ENCODE measurements around the gene CYP2J2. TPM values are rescaled to one million over a fixed set of nuclear protein-coding genes. Genes with fewer than 3 reads are reported as not detected.
"Not testable (repeated sequence)": the region's sequence is repeated elsewhere in the genome, so short reads cannot be mapped to it uniquely, and the experiment has no call there.

The CYP2J2 gene
- total RNA-seq, 1 experiment from 2014 or later, result 1.1 TPM

GRCh38 chr1:59927213-59927612 lies 640 bp upstream of the CYP2J2 start (continued):
- no peak for TF ChIP-seq ZBTB33 (IDR thresholded peaks at IDR 0.05; ENCODE audit: extremely low read depth, insufficient replicate concordance, low read length)
- no peak for TF ChIP-seq TCF7L2 (IDR thresholded peaks at IDR 0.05; ENCODE audit: borderline replicate concordance, extremely low read depth, insufficient read depth, insufficient read length)
- TF ChIP-seq REST (IDR thresholded peaks at IDR 0.05; ENCODE audit: low read depth), result no peak

GRCh38 chr1:59924653-59925052 lies 1.9 kb downstream of the CYP2J2 start:
- peaks cover 6 to 13% of the 10 kb centered on the region in 2 experiments; a peak in 2 of 4 replicates for H3K9me3 ChIP-seq (ENCODE audit: control insufficient read depth in 1 of 2, insufficient read depth in 1 of 2, low read depth in 1 of 2, low read length in 2 of 2)
- ATAC-seq, result no peak
- RAD21 ChIA-PET (ENCODE audit: low non-redundant PET in 1 of 2, low total read pairs in 2 of 2, uncharacterized antibody in 2 of 2, unreplicated experiment in 2 of 2), result no interaction called here
- intact Hi-C loops (cut with micrococcal nuclease), result no loop called here
- DNase-seq (ENCODE audit: low read depth, low spot score), result no peak
- H4K20me1 ChIP-seq (ENCODE audit: insufficient read depth), result no peaks in the 10 kb centered on the region
- no TSS peak for BruUV-seq (replicated peaks)
- H3K9ac ChIP-seq (ENCODE audit: low read length), result no peak overlapping the region
- CTCF ChIA-PET, result no interaction called here
- POLR2A ChIA-PET, result no interaction called here
- no peaks in the 10 kb centered on the region for H3K36me3 ChIP-seq (ENCODE audit: control insufficient read depth in 1 of 2, insufficient read depth in 2 of 2, low read length in 2 of 2)
- no peak overlapping the region for H2AFZ ChIP-seq (ENCODE audit: low read depth, low read length, poor library complexity, severe bottlenecking)
- no peak overlapping the region for H3K4me3 ChIP-seq (replicated peaks in 1 of 2; ENCODE audit: low read depth in 1 of 2, low read length in 2 of 2)
- TF ChIP-seq SRF (IDR thresholded peaks at IDR 0.05; ENCODE audit: low read depth) (no peak), POLR2A (IDR thresholded peaks at IDR 0.05; ENCODE audit: borderline replicate concordance, extremely low read depth, insufficient read depth, insufficient read length) (no peak), TCF7L2 (IDR thresholded peaks at IDR 0.05; ENCODE audit: borderline replicate concordance, extremely low read depth, insufficient read depth, insufficient read length) (no peak), ZFX (IDR thresholded peaks at IDR 0.05) (no peak), EZH2 (IDR thresholded peaks at IDR 0.05) (no peak), EGR1 (IDR thresholded peaks at IDR 0.05; ENCODE audit: low read depth) (no peak)
- H3K27me3 ChIP-seq (ENCODE audit: insufficient read depth, low read length), result no peaks in the 10 kb centered on the region; the same call in 1 of the 2 replicates
- no peaks in the 10 kb centered on the region for H3K9me2 ChIP-seq (ENCODE audit: insufficient read depth)
- H3K27ac ChIP-seq (ENCODE audit: low read depth, low read length), result no peak overlapping the region
- H3K79me2 ChIP-seq (ENCODE audit: insufficient read depth, low read length), result no peaks in the 10 kb centered on the region
- H3K4me2 ChIP-seq (ENCODE audit: low read length), result no peak overlapping the region
- H3K4me1 ChIP-seq (ENCODE audit: control insufficient read depth in 1 of 2, insufficient read depth in 2 of 2, low read length in 2 of 2), result peaks cover 0 to 7% of the 10 kb centered on the region in 2 experiments; a peak in 1 of 4 replicates

- DNase-seq (ENCODE audit: low read depth, low spot score), result not testable (repeated sequence)
Measured at GRCh38 chr1:59921258-59921899, 5.2 kb downstream of the CYP2J2 start.

More at GRCh38 chr1:59921258-59921899, 5.2 kb downstream of the CYP2J2 start:
- ATAC-seq; H3K36me3 ChIP-seq (ENCODE audit: control insufficient read depth in 1 of 2, insufficient read depth in 2 of 2, low read length in 2 of 2); BruUV-seq (replicated peaks); CTCF ChIA-PET; H3K27ac ChIP-seq (ENCODE audit: low read depth, low read length); H3K4me1 ChIP-seq (ENCODE audit: control insufficient read depth in 1 of 2, insufficient read depth in 2 of 2, low read length in 2 of 2); intact Hi-C loops (cut with micrococcal nuclease); H4K20me1 ChIP-seq (ENCODE audit: insufficient read depth); H3K9me2 ChIP-seq (ENCODE audit: insufficient read depth); H2AFZ ChIP-seq (ENCODE audit: low read depth, low read length, poor library complexity, severe bottlenecking); H3K4me2 ChIP-seq (ENCODE audit: low read length); H3K27me3 ChIP-seq (ENCODE audit: insufficient read depth, low read length); H3K79me2 ChIP-seq (ENCODE audit: insufficient read depth, low read length); POLR2A ChIA-PET; H3K4me3 ChIP-seq (replicated peaks in 1 of 2; ENCODE audit: low read depth in 1 of 2, low read length in 2 of 2); H3K9ac ChIP-seq (ENCODE audit: low read length); RAD21 ChIA-PET (ENCODE audit: low non-redundant PET in 1 of 2, low total read pairs in 2 of 2, uncharacterized antibody in 2 of 2, unreplicated experiment in 2 of 2): not testable (repeated sequence)
- peaks cover 6 to 13% of the 10 kb centered on the region in 2 experiments; a peak in 2 of 4 replicates for H3K9me3 ChIP-seq (ENCODE audit: control insufficient read depth in 1 of 2, insufficient read depth in 1 of 2, low read depth in 1 of 2, low read length in 2 of 2)
